IMR-90 (cell line): Measurements from ENCODE around the gene SYCN. TPM values are rescaled to one million over a fixed set of nuclear protein-coding genes. Genes with fewer than 3 reads are reported as not detected.

Source experiments
- ATAC-seq: fragments of 200-7000 bp; cut with Tn5 transposase; 2 replicates; pipeline ENCODE4 v1.9.1; 2020; ENCODE audit warnings: low read depth, mild to moderate bottlenecking, moderate library complexity
- BruUV-seq: library from RNA; stranded (reverse); fragments of 400-500 nt; replicated peaks from 2 replicates; lab custom pipeline; 2021; lab: Mats Ljungman, UMichigan
- CTCF ChIA-PET: fragments of 300-600 bp; formaldehyde crosslinking; extraction: SDS; loops from one replicate; lab custom pipeline; 2021; ENCODE audit warnings: antibody characterized with exemption; lab: Yijun Ruan, JAX
- POLR2A ChIA-PET: fragments of 300-600 bp; sonication (Branson Sonifier 250); formaldehyde crosslinking; loops from one replicate; lab custom pipeline; 2022; ENCODE audit warnings: antibody characterized with exemption; ENCODE audit not compliant: unreplicated experiment; lab: Charles Lee
- DNase-seq: peaks from one replicate; pipeline ENCODE4 v3.0.0; 2013
- H2AFZ ChIP-seq: replicated peaks from 2 replicates; pipeline ENCODE3; 2013; ENCODE audit warnings: low read length, mild to moderate bottlenecking; ENCODE audit not compliant: poor library complexity
- H2AK5ac ChIP-seq: 2 replicates; pipeline ENCODE4 v1.6.1; 2013; ENCODE audit warnings: low read depth, low read length, inconsistent platforms
- H2AK9ac ChIP-seq: replicated peaks from 2 replicates; pipeline ENCODE3; 2013; ENCODE audit warnings: mild to moderate bottlenecking, low read depth, low read length, moderate library complexity; ENCODE audit not compliant: poor library complexity
- H2BK120ac ChIP-seq: 2 replicates; pipeline ENCODE4 v1.6.1; 2013; ENCODE audit warnings: low read depth, low read length, inconsistent platforms
- H2BK15ac ChIP-seq: 3 replicates; pipeline ENCODE4 v1.6.1; 2013; ENCODE audit warnings: low read depth, low read length, inconsistent platforms
- H2BK20ac ChIP-seq: 2 replicates; pipeline ENCODE4 v1.6.1; 2013; ENCODE audit warnings: low read depth, mild to moderate bottlenecking, inconsistent platforms, low read length, moderate library complexity
- H2BK5ac ChIP-seq: 2 replicates; pipeline ENCODE4 v1.6.1; 2013; ENCODE audit warnings: mild to moderate bottlenecking, low read depth, low read length, inconsistent platforms; ENCODE audit not compliant: poor library complexity, severe bottlenecking
- H3K14ac ChIP-seq: replicated peaks from 2 replicates; pipeline ENCODE4 v1.6.1; 2013; ENCODE audit warnings: low read depth, low read length, inconsistent platforms
- H3K18ac ChIP-seq: 2 replicates; pipeline ENCODE4 v1.6.1; 2013; ENCODE audit warnings: low read depth, low read length, control low read depth
- H3K23ac ChIP-seq: 2 replicates; pipeline ENCODE4 v1.6.1; 2013; ENCODE audit warnings: low read depth, low read length, inconsistent platforms
- H3K27ac ChIP-seq: 2 replicates; pipeline ENCODE4 v1.5.1; 2013; ENCODE audit warnings: mild to moderate bottlenecking, control low read depth, low read length; ENCODE audit not compliant: insufficient read depth
- H3K27me3 ChIP-seq: 2 replicates; pipeline ENCODE4 v1.6.1; 2013; ENCODE audit warnings: low read length; ENCODE audit not compliant: control insufficient read depth, insufficient read depth
- H3K36me3 ChIP-seq: 2 replicates; pipeline ENCODE4 v1.6.1; 2013; ENCODE audit warnings: low read length, mixed read lengths; ENCODE audit not compliant: control insufficient read depth, insufficient read depth
- H3K4ac ChIP-seq: 2 replicates; pipeline ENCODE4 v1.6.1; 2013; ENCODE audit warnings: low read depth, low read length, inconsistent platforms
- H3K4me1 ChIP-seq: 2 replicates; pipeline ENCODE4 v1.6.1; 2013; ENCODE audit warnings: low read length, mixed read lengths; ENCODE audit not compliant: control insufficient read depth, insufficient read depth
- H3K4me2 ChIP-seq: 2 replicates; pipeline ENCODE4 v1.6.1; 2013; ENCODE audit warnings: low read depth, mild to moderate bottlenecking, control low read depth, low read length, moderate library complexity
- H3K4me3 ChIP-seq: 2 replicates; pipeline ENCODE4 v1.5.1; 2013; ENCODE audit warnings: low read depth, mild to moderate bottlenecking, control low read depth, low read length, moderate library complexity; ENCODE audit not compliant: insufficient read depth
- H3K56ac ChIP-seq: 2 replicates; pipeline ENCODE4 v1.6.1; 2013; ENCODE audit warnings: low read length, inconsistent platforms; ENCODE audit not compliant: insufficient read depth; ENCODE audit errors: extremely low read depth
- H3K79me1 ChIP-seq, 2 experiments: 2 replicates each; pipeline ENCODE4 v1.6.1; 2013; ENCODE audit warnings: low read length in 2 of 2, inconsistent platforms in 1 of 2, low read depth in 1 of 2
- H3K9ac ChIP-seq: 2 replicates; pipeline ENCODE4 v1.6.1; 2013; ENCODE audit warnings: low read depth, low read length, control low read depth
- H3K9me1 ChIP-seq: 2 replicates; pipeline ENCODE4 v1.6.1; 2013; ENCODE audit warnings: low read length, inconsistent platforms; ENCODE audit not compliant: insufficient read depth
- H3K9me3 ChIP-seq: 2 replicates; pipeline ENCODE4 v1.6.1; 2013; ENCODE audit warnings: low read length; ENCODE audit not compliant: control insufficient read depth, insufficient read depth
- H4K20me1 ChIP-seq: 2 replicates; pipeline ENCODE4 v1.6.1; 2013; ENCODE audit warnings: low read length, inconsistent platforms; ENCODE audit not compliant: insufficient read depth
- H4K5ac ChIP-seq: 2 replicates; pipeline ENCODE4 v1.6.1; 2013; ENCODE audit warnings: mild to moderate bottlenecking, low read depth, low read length, control low read depth
- H4K8ac ChIP-seq, 2 experiments: 2 replicates each; pipeline ENCODE4 v1.6.1; 2013; ENCODE audit warnings: low read depth in 2 of 2, low read length in 2 of 2, control low read depth in 1 of 2, inconsistent platforms in 1 of 2
- H4K91ac ChIP-seq: 2 replicates; pipeline ENCODE4 v1.6.1; 2013; ENCODE audit warnings: low read depth, low read length, inconsistent platforms; ENCODE audit not compliant: insufficient read depth
- BHLHE40 ChIP-seq: fragments of 150-350 bp; IDR thresholded peaks from 2 replicates; pipeline ENCODE4 v1.6.1; 2016; ENCODE audit warnings: mild to moderate bottlenecking, low read depth, low read length
- CEBPB ChIP-seq: IDR thresholded peaks from 2 replicates; pipeline ENCODE4 v1.6.1; 2012; ENCODE audit warnings: low read depth, low read length, improper control_type of control experiment
- CTCF ChIP-seq: conservative IDR thresholded peaks from 2 replicates; pipeline ENCODE4 v1.5.1; 2012; ENCODE audit warnings: mild to moderate bottlenecking, low read depth, low read length, improper control_type of control experiment
- ELK1 ChIP-seq: fragments of 150-350 bp; IDR thresholded peaks from 2 replicates; pipeline ENCODE4 v1.6.1; 2016; ENCODE audit warnings: low read depth, mild to moderate bottlenecking, low read length, moderate library complexity, borderline replicate concordance
- FOS ChIP-seq: fragments of 150-350 bp; IDR thresholded peaks from 2 replicates; pipeline ENCODE4 v1.6.1; 2016; ENCODE audit warnings: low read depth, low read length
- MAFK ChIP-seq: IDR thresholded peaks from 2 replicates; pipeline ENCODE4 v1.6.1; 2012; ENCODE audit warnings: low read depth, low read length, improper control_type of control experiment
- MAZ ChIP-seq: IDR thresholded peaks from 2 replicates; pipeline ENCODE4 v1.6.1; 2012; ENCODE audit warnings: low read depth, mild to moderate bottlenecking, low read length, improper control_type of control experiment, moderate library complexity, borderline replicate concordance
- MXI1 ChIP-seq: IDR thresholded peaks from 2 replicates; pipeline ENCODE4 v1.6.1; 2012; ENCODE audit warnings: low read depth, mild to moderate bottlenecking, low read length, moderate library complexity, borderline replicate concordance
- NFE2L2 ChIP-seq: fragments of 150-350 bp; IDR thresholded peaks from 2 replicates; pipeline ENCODE4 v1.6.1; 2016; ENCODE audit warnings: low read depth, mild to moderate bottlenecking, low read length
- POLR2A ChIP-seq: IDR thresholded peaks from 2 replicates; pipeline ENCODE4 v1.6.1; 2012; ENCODE audit warnings: mild to moderate bottlenecking, low read depth, low read length
- RAD21 ChIP-seq: IDR thresholded peaks from 2 replicates; pipeline ENCODE4 v1.6.1; 2012; ENCODE audit warnings: low read length, improper control_type of control experiment
- RCOR1 ChIP-seq: IDR thresholded peaks from 2 replicates; pipeline ENCODE4 v1.6.1; 2012; ENCODE audit warnings: mild to moderate bottlenecking, low read length, improper control_type of control experiment; ENCODE audit not compliant: insufficient replicate concordance
- RFX5 ChIP-seq: IDR thresholded peaks from 2 replicates; pipeline ENCODE4 v1.8.0; 2012; ENCODE audit warnings: low read depth, mild to moderate bottlenecking, low read length, moderate library complexity
- SMC3 ChIP-seq: fragments of 150-350 bp; IDR thresholded peaks from 2 replicates; pipeline ENCODE4 v1.6.1; 2016; ENCODE audit warnings: low read depth, mild to moderate bottlenecking, antibody characterized with exemption, low read length, moderate library complexity
- USF2 ChIP-seq: fragments of 150-350 bp; IDR thresholded peaks from 2 replicates; pipeline ENCODE4 v1.6.1; 2017; ENCODE audit warnings: mild to moderate bottlenecking, antibody characterized with exemption, low read length, low read depth
- WGBS, 2 experiments: methylation state at CpG; one replicate each; pipeline versions ENCODE4 v1.1.5 to v1.1.7; 2013; ENCODE audit warnings: missing lambda C conversion rate in 2 of 2; ENCODE audit not compliant: insufficient read length in 1 of 2; ENCODE audit errors: extremely low coverage in 2 of 2; 5-methylcytosine and 5-hydroxymethylcytosine counted together
- dilution Hi-C: fragments of 300-500 bp; cut with HindIII; formaldehyde crosslinking; loops from one replicate; pipeline ENCODE4 v1.14.3; 2018; ENCODE audit warnings: low sequenced_read_pairs; ENCODE audit not compliant: unreplicated experiment
- in situ Hi-C: fragments of 300-500 bp; cut with MboI; formaldehyde crosslinking; loops from 3 replicates; pipeline ENCODE4 v1.14.3; 2019; ENCODE audit warnings: low sequenced_read_pairs, inconsistent platforms, mixed read lengths
- intact Hi-C: fragments of 100-400 bp; cut with micrococcal nuclease; formaldehyde crosslinking; loops from 2 replicates; pipeline ENCODE4 v1.10.0; 2022
- polyA plus RNA-seq, 3 experiments: library from polyadenylated mRNA; depleted of rRNA; stranded (reverse); fragments of >200 nt; gene quantifications; 2 replicates each; pipeline ENCODE4 v1.2.3, GENCODE V29; 2012; ENCODE audit warnings: low replicate concordance in 1 of 3
- total RNA-seq: library from RNA; depleted of rRNA; stranded (reverse); fragments of >200 nt; gene quantifications from 2 replicates; pipeline ENCODE4 v1.2.3, GENCODE V29; 2012

The SYCN gene
- total and polyA plus RNA-seq, 2 of the 4 experiments (the other 2 are of a cell fraction): not detected

- H3K56ac ChIP-seq: no peak overlapping the region
- H3K27ac ChIP-seq: no peak overlapping the region
- no peak overlapping the region for H3K23ac ChIP-seq
- H4K20me1 ChIP-seq: no peaks in the 10 kb centered on the region
- H3K9me1 ChIP-seq: no peaks in the 10 kb centered on the region
- no peak overlapping the region for H2AK5ac ChIP-seq
- H3K36me3 ChIP-seq: no peaks in the 10 kb centered on the region
- H4K91ac ChIP-seq: no peak overlapping the region
- no peak overlapping the region for H3K18ac ChIP-seq
- no peaks in the 10 kb centered on the region; the same call in 1 of the 2 replicates for H3K4me1 ChIP-seq
- H3K9me3 ChIP-seq: no peaks in the 10 kb centered on the region
- DNase-seq (no peak), ATAC-seq (no peak)
- no peak overlapping the region for H2AK9ac ChIP-seq
- no peak overlapping the region for H3K4me3 ChIP-seq
- no peak overlapping the region for H2BK15ac ChIP-seq
- WGBS, 2 experiments: 35% methylated on average over 2 of the region's 9 CpGs; no CpG with 5 or more reads in 1 of the 2 experiments
- in situ Hi-C loops: no loop called here
- H2BK5ac ChIP-seq: no peak overlapping the region
- no peak overlapping the region for H3K4me2 ChIP-seq
- no TSS peak for BruUV-seq
- H3K9ac ChIP-seq: no peak overlapping the region
- no peaks in the 10 kb centered on the region for H3K79me1 ChIP-seq
- peaks cover 44% of the 10 kb centered on the region for H3K27me3 ChIP-seq
- ChIA-PET CTCF (no interaction called here), POLR2A (no interaction called here)
- dilution Hi-C loops: no loop called here
- H4K8ac ChIP-seq: no peak overlapping the region
- no peak overlapping the region for H3K4ac ChIP-seq
- TF ChIP-seq MAFK: no peak
- no peak for TF ChIP-seq CEBPB
- no peak for TF ChIP-seq MXI1
- TF ChIP-seq ELK1: no peak
- no peak for TF ChIP-seq FOS
- TF ChIP-seq NFE2L2: no peak
- no peak for TF ChIP-seq POLR2A
- no peak for TF ChIP-seq RCOR1
- no peak for TF ChIP-seq BHLHE40
- TF ChIP-seq MAZ: no peak
- no peak for TF ChIP-seq USF2
- no peak for TF ChIP-seq SMC3
- TF ChIP-seq CTCF: no peak
- no peak for TF ChIP-seq RFX5
- TF ChIP-seq RAD21: no peak
- H2BK120ac ChIP-seq: no peak overlapping the region
- no peak overlapping the region for H4K5ac ChIP-seq
- no peak overlapping the region for H3K14ac ChIP-seq
- H2AFZ ChIP-seq: no peak overlapping the region
- intact Hi-C loops: loop anchor here (5.0 kb wide), 1 partner anchor 132 kb away; no protein-coding TSS in a partner anchor
- H2BK20ac ChIP-seq: no peak overlapping the region
These were observed 8.3 kb downstream of the SYCN start for GRCh38 chr19:39195755-39196154.
